Epithelial cell of esophagus (primary cell): ENCODE results near the gene SLC27A3.

Source experiments
- DNase-seq: peaks from one replicate; pipeline ENCODE4 v3.0.0; 2010; ENCODE audit warnings: low read depth
- H3K4me3 ChIP-seq: 2 replicates; pipeline ENCODE4 v1.5.1; 2011; ENCODE audit warnings: mild to moderate bottlenecking, low read length, control low read depth
- CTCF ChIP-seq: IDR thresholded peaks from 2 replicates; pipeline ENCODE4 v1.5.1; 2011; ENCODE audit warnings: low read depth, mild to moderate bottlenecking, low read length, control low read depth, inconsistent platforms; ENCODE audit not compliant: insufficient read depth; ENCODE audit errors: missing control alignments

Gene SLC27A3

GRCh38 chr1:153800516-153800915 is 25.3 kb downstream of the SLC27A3 start:
- DNase-seq = no peak

GRCh38 chr1:153801028-153801625 is 25.9 kb downstream of the SLC27A3 start:
- no peak overlapping the region for H3K4me3 ChIP-seq
- no peak for TF ChIP-seq CTCF
- DNase-seq = no peak

More at GRCh38 chr1:153800516-153800915, 25.3 kb downstream of the SLC27A3 start:
- H3K4me3 ChIP-seq = no peak overlapping the region
- TF ChIP-seq CTCF = no peak

- no peak for TF ChIP-seq CTCF
- no peak for DNase-seq
- H3K4me3 ChIP-seq = no peak overlapping the region
Measured at GRCh38 chr1:153801786-153802697, 26.8 kb downstream of the SLC27A3 start.

- DNase-seq = no peak
- no peak overlapping the region for H3K4me3 ChIP-seq
- no peak for TF ChIP-seq CTCF
Measured at GRCh38 chr1:153803470-153804056, 28.4 kb downstream of the SLC27A3 start.

- DNase-seq = no peak
- no peak overlapping the region for H3K4me3 ChIP-seq
- no peak for TF ChIP-seq CTCF
Measured at GRCh38 chr1:153804112-153804511, 28.9 kb downstream of the SLC27A3 start.

- no peak for TF ChIP-seq CTCF
- peak; percentile 96 for DNase-seq
- no peak overlapping the region for H3K4me3 ChIP-seq
Measured at GRCh38 chr1:153805042-153805745, 30.0 kb downstream of the SLC27A3 start.
